Measurements from ENCODE around the gene MYO5A.
A peak's percentile ranks its signal among the peaks of the same experiment; 100 is the strongest.

Gene MYO5A

DNA sequence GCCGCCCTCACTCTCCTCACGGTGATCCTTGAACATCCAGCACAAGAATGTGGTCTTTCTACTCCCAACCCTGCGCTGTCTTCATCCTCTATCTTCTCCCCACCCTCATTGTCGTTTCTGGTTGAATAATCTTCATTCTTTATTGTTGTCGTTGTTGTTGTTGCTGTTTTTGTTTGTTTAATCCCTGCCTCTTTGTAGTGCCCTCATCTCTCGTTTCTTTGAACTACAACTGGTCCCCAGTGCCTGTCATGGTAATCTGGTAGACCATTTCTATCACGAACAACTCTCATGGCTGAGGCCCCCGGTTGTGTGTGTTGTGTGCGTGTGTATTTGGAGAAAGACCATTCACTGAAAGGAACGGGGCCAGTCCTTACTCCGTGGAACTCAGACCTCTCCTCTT lies 1.3 kb upstream of the MYO5A start:
- Histone ChIP-seq H3K36me3 (ENCODE audit: insufficient read depth, low read length) (no peaks in the 10 kb centered on the region), H3K9me2 (replicated peaks; ENCODE audit: low read depth, low read length) (no peaks in the 10 kb centered on the region), H2AFZ (ENCODE audit: low read length) (no peak overlapping the region), H3K9me3 (ENCODE audit: insufficient read depth, low read depth, low read length) (no peaks in the 10 kb centered on the region), H3F3A (ENCODE audit: low read depth) (no peaks in the 10 kb centered on the region), H3K4me3 (ENCODE audit: low read length, poor library complexity, severe bottlenecking) (peak overlapping the region; percentile 92), H3K27me3 (ENCODE audit: insufficient read depth, low read length, poor library complexity, severe bottlenecking) (no peaks in the 10 kb centered on the region), H4K20me1 (ENCODE audit: insufficient read depth, low read length, poor library complexity, severe bottlenecking) (peaks cover 13% of the 10 kb centered on the region), H3K79me2 (ENCODE audit: insufficient read depth, low read length) (peaks cover 31% of the 10 kb centered on the region), H3K4me1 (ENCODE audit: insufficient read depth, low read length, poor library complexity, severe bottlenecking) (peaks cover 33% of the 10 kb centered on the region), H3K4me2 (ENCODE audit: low read depth, low read length, poor library complexity, severe bottlenecking) (peak overlapping the region; percentile 88), H3K9ac (ENCODE audit: low read depth, low read length, poor library complexity, severe bottlenecking) (peak overlapping the region; percentile 71)
- TF ChIP-seq EZH2phosphoT487 (IDR thresholded peaks at IDR 0.05; ENCODE audit: borderline replicate concordance) = no peak

DNA sequence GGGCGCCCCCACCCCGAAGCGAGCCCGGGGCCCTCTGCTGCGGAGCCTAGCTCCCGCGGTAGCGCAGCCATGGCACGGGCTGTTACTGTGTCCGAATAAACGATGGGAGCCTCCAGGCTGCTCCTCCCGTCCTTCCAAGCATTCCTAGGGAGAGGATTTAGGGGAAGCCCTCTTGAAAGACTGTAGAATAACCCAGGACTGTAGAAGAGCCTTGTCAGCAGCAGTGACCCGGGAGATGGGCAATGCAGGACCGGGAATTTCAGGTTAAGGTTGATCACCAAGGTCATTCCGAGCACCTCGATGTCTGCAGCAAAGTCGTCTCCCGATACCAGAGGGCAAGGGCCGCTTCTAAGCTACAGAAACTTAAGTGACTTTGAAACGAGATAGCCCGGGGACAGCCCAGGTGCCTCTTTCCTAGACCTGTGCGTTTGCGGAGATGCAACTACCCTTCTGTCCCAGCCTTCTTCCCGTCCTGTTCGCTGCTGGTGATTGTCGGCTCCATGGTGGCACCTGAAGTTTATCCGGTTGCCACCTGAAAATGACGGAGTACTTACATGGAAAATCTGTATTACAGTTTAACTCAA lies 753 bp upstream of the MYO5A start:
- Histone ChIP-seq H3K27me3 (ENCODE audit: insufficient read depth, low read length, poor library complexity, severe bottlenecking) (no peaks in the 10 kb centered on the region), H3F3A (ENCODE audit: low read depth) (no peaks in the 10 kb centered on the region), H3K4me1 (ENCODE audit: insufficient read depth, low read length, poor library complexity, severe bottlenecking) (peaks cover 34% of the 10 kb centered on the region), H3K36me3 (ENCODE audit: insufficient read depth, low read length) (no peaks in the 10 kb centered on the region), H2AFZ (ENCODE audit: low read length) (peak overlapping the region; percentile 96), H3K9me2 (replicated peaks; ENCODE audit: low read depth, low read length) (no peaks in the 10 kb centered on the region), H3K4me2 (ENCODE audit: low read depth, low read length, poor library complexity, severe bottlenecking) (peak overlapping the region; percentile 88), H3K9me3 (ENCODE audit: insufficient read depth, low read depth, low read length) (no peaks in the 10 kb centered on the region), H3K9ac (ENCODE audit: low read depth, low read length, poor library complexity, severe bottlenecking) (peak overlapping the region; percentile 71), H3K79me2 (ENCODE audit: insufficient read depth, low read length) (peaks cover 35% of the 10 kb centered on the region), H3K4me3 (ENCODE audit: low read length, poor library complexity, severe bottlenecking) (peak overlapping the region; percentile 92), H4K20me1 (ENCODE audit: insufficient read depth, low read length, poor library complexity, severe bottlenecking) (peaks cover 13% of the 10 kb centered on the region)
- TF ChIP-seq EZH2phosphoT487 (IDR thresholded peaks at IDR 0.05; ENCODE audit: borderline replicate concordance) (no peak), CTCF (conservative IDR thresholded peaks at IDR 0.05; ENCODE audit: low read length) (no peak)

- H3K27me3 ChIP-seq (ENCODE audit: insufficient read depth, low read length, poor library complexity, severe bottlenecking) = no peaks in the 10 kb centered on the region
- no peaks in the 10 kb centered on the region for H3K9me3 ChIP-seq (ENCODE audit: insufficient read depth, low read depth, low read length)
- H4K20me1 ChIP-seq (ENCODE audit: insufficient read depth, low read length, poor library complexity, severe bottlenecking) = peaks cover 13% of the 10 kb centered on the region
- H3F3A ChIP-seq (ENCODE audit: low read depth) = no peaks in the 10 kb centered on the region
- H3K4me3 ChIP-seq (ENCODE audit: low read length, poor library complexity, severe bottlenecking) = peak overlapping the region; percentile 92
- peaks cover 36% of the 10 kb centered on the region for H3K79me2 ChIP-seq (ENCODE audit: insufficient read depth, low read length)
- no peaks in the 10 kb centered on the region for H3K9me2 ChIP-seq (replicated peaks; ENCODE audit: low read depth, low read length)
- no peaks in the 10 kb centered on the region for H3K36me3 ChIP-seq (ENCODE audit: insufficient read depth, low read length)
- peak overlapping the region; percentile 79 for H3K9ac ChIP-seq (ENCODE audit: low read depth, low read length, poor library complexity, severe bottlenecking)
- TF ChIP-seq CTCF (conservative IDR thresholded peaks at IDR 0.05; ENCODE audit: low read length) (no peak), EZH2phosphoT487 (IDR thresholded peaks at IDR 0.05; ENCODE audit: borderline replicate concordance) (no peak)
- H2AFZ ChIP-seq (ENCODE audit: low read length) = peak overlapping the region; percentile 95
- H3K4me1 ChIP-seq (ENCODE audit: insufficient read depth, low read length, poor library complexity, severe bottlenecking) = peaks cover 34% of the 10 kb centered on the region
- peak overlapping the region; percentile 96 for H3K4me2 ChIP-seq (ENCODE audit: low read depth, low read length, poor library complexity, severe bottlenecking)
These were observed 643 bp downstream of the MYO5A start for GRCh38 chr15:52527911-52528563.

All from Loucy (cell line).